KMS-11 (cell line): ENCODE results near the gene SEC22A.
"Not testable (repeated sequence)": the region's sequence is repeated elsewhere in the genome, so short reads cannot be mapped to it uniquely, and the experiment has no call there.

ENCODE experiments used
- H2AFZ ChIP-seq: fragments of 200-600 bp; sonication (generic); 2 replicates; pipeline ENCODE4 v1.6.1; 2016; ENCODE audit warnings: antibody characterized with exemption, mixed run types, low read depth
- H3K27ac ChIP-seq: fragments of 200-600 bp; sonication (generic); 2 replicates; pipeline ENCODE4 v1.6.1; 2016; ENCODE audit warnings: mild to moderate bottlenecking, mixed run types
- H3K27me3 ChIP-seq: fragments of 200-600 bp; sonication (generic); 2 replicates; pipeline ENCODE4 v1.6.1; 2017; ENCODE audit warnings: mild to moderate bottlenecking, low read depth, mixed run types, moderate library complexity; ENCODE audit not compliant: insufficient read depth
- H3K36me3 ChIP-seq: fragments of 200-600 bp; sonication (generic); 2 replicates; pipeline ENCODE4 v1.6.1; 2017; ENCODE audit warnings: mild to moderate bottlenecking, mixed run types; ENCODE audit not compliant: insufficient read depth
- H3K4me1 ChIP-seq: fragments of 200-600 bp; sonication (generic); 2 replicates; pipeline ENCODE4 v1.6.1; 2016; ENCODE audit warnings: mild to moderate bottlenecking, low read depth, mixed run types; ENCODE audit not compliant: poor library complexity, severe bottlenecking
- H3K4me2 ChIP-seq: fragments of 200-600 bp; sonication (generic); 2 replicates; pipeline ENCODE4 v1.7.0; 2016; ENCODE audit warnings: mild to moderate bottlenecking, mixed run types
- H3K4me3 ChIP-seq: fragments of 200-600 bp; sonication (generic); IDR thresholded peaks from 2 replicates; pipeline ENCODE4 v1.6.1; 2017; ENCODE audit warnings: low read depth, low read length, mixed read lengths; ENCODE audit not compliant: insufficient read depth
- H3K79me2 ChIP-seq: fragments of 200-600 bp; sonication (generic); 2 replicates; pipeline ENCODE4 v1.6.1; 2016; ENCODE audit warnings: low read depth, mixed run types; ENCODE audit not compliant: insufficient read depth
- H3K9ac ChIP-seq: fragments of 200-600 bp; sonication (generic); 2 replicates; pipeline ENCODE4 v1.6.1; 2016; ENCODE audit warnings: mild to moderate bottlenecking, mixed run types
- H4K20me1 ChIP-seq: fragments of 200-600 bp; sonication (generic); 2 replicates; pipeline ENCODE4 v1.6.1; 2016; ENCODE audit warnings: mild to moderate bottlenecking, mixed run types; ENCODE audit not compliant: insufficient read depth
- CTCF ChIP-seq: fragments of 200-600 bp; sonication (generic); conservative IDR thresholded peaks from 2 replicates; pipeline ENCODE4 v1.6.1; 2017; ENCODE audit warnings: low read depth, mild to moderate bottlenecking, antibody characterized with exemption, low read length, moderate library complexity, mixed read lengths

Gene SEC22A

GRCh38 chr3:123225016-123225415 is 23.3 kb downstream of the SEC22A start:
- Histone ChIP-seq H3K79me2 (no peaks in the 10 kb centered on the region), H3K27ac (no peak overlapping the region)

GRCh38 chr3:123226549-123226948 is 24.8 kb downstream of the SEC22A start:
- Histone ChIP-seq H3K9ac (no peak overlapping the region), H3K36me3 (no peaks in the 10 kb centered on the region)
- no peak for TF ChIP-seq CTCF

More at GRCh38 chr3:123225016-123225415, 23.3 kb downstream of the SEC22A start:
- no peaks in the 10 kb centered on the region for H3K36me3 ChIP-seq
- H2AFZ ChIP-seq: no peak overlapping the region
- H3K27me3 ChIP-seq: no peaks in the 10 kb centered on the region
- no peak overlapping the region for H3K9ac ChIP-seq
- no peaks in the 10 kb centered on the region for H4K20me1 ChIP-seq
- no peak overlapping the region for H3K4me2 ChIP-seq
- no peak for TF ChIP-seq CTCF
- H3K4me3 ChIP-seq: no peak overlapping the region
- H3K4me1 ChIP-seq: no peaks in the 10 kb centered on the region

GRCh38 chr3:123229145-123229544 is 27.4 kb downstream of the SEC22A start:
- H3K36me3 ChIP-seq: 0 out of 2 replicates have a peak, but pooled peaks cover 3% of the 10 kb centered on the region
- no peaks in the 10 kb centered on the region for H4K20me1 ChIP-seq
- H3K4me2 ChIP-seq: no peak overlapping the region
- H3K27ac ChIP-seq: no peak overlapping the region
- H3K4me1 ChIP-seq: no peaks in the 10 kb centered on the region
- H3K79me2 ChIP-seq: no peaks in the 10 kb centered on the region
- H3K4me3 ChIP-seq: no peak overlapping the region
- H2AFZ ChIP-seq: no peak overlapping the region
- H3K27me3 ChIP-seq: no peaks in the 10 kb centered on the region
- no peak overlapping the region for H3K9ac ChIP-seq
- no peak for TF ChIP-seq CTCF

More at GRCh38 chr3:123226549-123226948, 24.8 kb downstream of the SEC22A start:
- Histone ChIP-seq H3K4me2 (no peak overlapping the region), H3K27me3 (no peaks in the 10 kb centered on the region), H3K4me3 (no peak overlapping the region), H3K79me2 (no peaks in the 10 kb centered on the region), H2AFZ (no peak overlapping the region), H3K4me1 (no peaks in the 10 kb centered on the region), H3K27ac (no peak overlapping the region), H4K20me1 (no peaks in the 10 kb centered on the region)

GRCh38 chr3:123236902-123237301 is 35.2 kb downstream of the SEC22A start:
- Histone ChIP-seq H3K9ac (no peak overlapping the region), H4K20me1 (no peaks in the 10 kb centered on the region), H2AFZ (no peak overlapping the region), H3K27me3 (no peaks in the 10 kb centered on the region), H3K4me3 (no peak overlapping the region), H3K4me1 (no peaks in the 10 kb centered on the region), H3K27ac (no peak overlapping the region), H3K36me3 (0 out of 2 replicates have a peak, but pooled peaks cover 3% of the 10 kb centered on the region), H3K4me2 (no peak overlapping the region), H3K79me2 (no peaks in the 10 kb centered on the region)
- TF ChIP-seq CTCF: no peak

- not testable (repeated sequence) for H3K27me3 ChIP-seq, H3K27ac ChIP-seq, H3K36me3 ChIP-seq, H4K20me1 ChIP-seq, H2AFZ ChIP-seq, H3K9ac ChIP-seq, H3K4me3 ChIP-seq, H3K4me1 ChIP-seq, H3K79me2 ChIP-seq, H3K4me2 ChIP-seq
Measured at GRCh38 chr3:123239186-123239585, 37.4 kb downstream of the SEC22A start.
